PC-3 (cell line): ENCODE measurements around the gene TMEM132D.

Experiments
- EZH2 ChIP-seq: fragments of 300-600 bp; sonication (generic); IDR thresholded peaks from one replicate; pipeline ENCODE4 v1.6.1; 2017; ENCODE audit warnings: antibody characterized with exemption, mild to moderate bottlenecking, low read length; ENCODE audit not compliant: unreplicated experiment
- EZH2phosphoT487 ChIP-seq: fragments of 300-600 bp; sonication (generic); IDR thresholded peaks from 2 replicates; pipeline ENCODE4 v1.6.1; 2018; ENCODE audit warnings: mild to moderate bottlenecking, antibody characterized with exemption, low read length, borderline replicate concordance
- TF ChIP-seq, protein P1 (sequence below): fragments of 300-600 bp; sonication (generic); conservative IDR thresholded peaks from 2 replicates; pipeline ENCODE4 v1.5.1; 2017; ENCODE audit warnings: antibody characterized with exemption, low read depth, mild to moderate bottlenecking, low read length

DNA sequence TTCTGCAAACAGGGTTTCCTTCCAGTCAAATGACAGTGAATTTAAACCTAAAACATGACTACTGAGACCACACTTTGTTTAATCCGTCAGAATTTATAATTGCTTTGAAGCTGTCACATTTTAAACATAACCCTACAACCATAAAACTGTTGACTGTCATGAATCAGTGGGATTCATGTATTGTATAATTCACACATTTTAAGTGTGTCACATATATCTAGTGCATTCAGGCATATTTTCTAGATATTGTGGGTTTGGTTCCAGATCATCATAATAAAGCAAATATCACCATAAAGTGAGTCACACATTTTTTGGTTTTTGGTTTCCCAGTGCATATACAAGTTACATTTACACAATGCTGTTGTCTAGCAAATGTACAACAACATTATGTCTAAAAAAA lies 304.4 kb downstream of the TMEM132D start:
- TF ChIP-seq, protein P1, sequence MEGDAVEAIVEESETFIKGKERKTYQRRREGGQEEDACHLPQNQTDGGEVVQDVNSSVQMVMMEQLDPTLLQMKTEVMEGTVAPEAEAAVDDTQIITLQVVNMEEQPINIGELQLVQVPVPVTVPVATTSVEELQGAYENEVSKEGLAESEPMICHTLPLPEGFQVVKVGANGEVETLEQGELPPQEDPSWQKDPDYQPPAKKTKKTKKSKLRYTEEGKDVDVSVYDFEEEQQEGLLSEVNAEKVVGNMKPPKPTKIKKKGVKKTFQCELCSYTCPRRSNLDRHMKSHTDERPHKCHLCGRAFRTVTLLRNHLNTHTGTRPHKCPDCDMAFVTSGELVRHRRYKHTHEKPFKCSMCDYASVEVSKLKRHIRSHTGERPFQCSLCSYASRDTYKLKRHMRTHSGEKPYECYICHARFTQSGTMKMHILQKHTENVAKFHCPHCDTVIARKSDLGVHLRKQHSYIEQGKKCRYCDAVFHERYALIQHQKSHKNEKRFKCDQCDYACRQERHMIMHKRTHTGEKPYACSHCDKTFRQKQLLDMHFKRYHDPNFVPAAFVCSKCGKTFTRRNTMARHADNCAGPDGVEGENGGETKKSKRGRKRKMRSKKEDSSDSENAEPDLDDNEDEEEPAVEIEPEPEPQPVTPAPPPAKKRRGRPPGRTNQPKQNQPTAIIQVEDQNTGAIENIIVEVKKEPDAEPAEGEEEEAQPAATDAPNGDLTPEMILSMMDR: no peak
- TF ChIP-seq EZH2phosphoT487 (no peak), EZH2 (no peak)
